ENCODE measurements around the gene PIP5K1B.

DNA sequence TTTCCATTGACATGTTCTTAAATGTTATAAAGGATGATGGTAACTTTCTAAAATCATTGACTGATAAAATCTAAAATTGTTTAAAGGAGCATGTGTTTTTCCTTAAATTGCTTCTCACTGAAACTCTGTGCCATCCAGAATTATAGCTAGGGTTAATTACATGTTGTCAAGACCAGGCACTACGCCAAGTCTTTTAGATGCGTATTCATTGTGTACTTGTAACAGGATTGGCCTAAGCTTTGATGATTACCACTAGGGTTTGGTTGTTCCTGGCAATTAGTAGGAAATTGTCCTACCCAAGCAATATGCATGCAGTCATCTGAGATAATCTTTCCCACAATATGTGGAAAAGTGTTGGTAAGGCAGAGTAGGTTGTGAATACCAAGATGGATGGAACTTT lies 265.1 kb downstream of the PIP5K1B start:
- TF ChIP-seq, protein P1, sequence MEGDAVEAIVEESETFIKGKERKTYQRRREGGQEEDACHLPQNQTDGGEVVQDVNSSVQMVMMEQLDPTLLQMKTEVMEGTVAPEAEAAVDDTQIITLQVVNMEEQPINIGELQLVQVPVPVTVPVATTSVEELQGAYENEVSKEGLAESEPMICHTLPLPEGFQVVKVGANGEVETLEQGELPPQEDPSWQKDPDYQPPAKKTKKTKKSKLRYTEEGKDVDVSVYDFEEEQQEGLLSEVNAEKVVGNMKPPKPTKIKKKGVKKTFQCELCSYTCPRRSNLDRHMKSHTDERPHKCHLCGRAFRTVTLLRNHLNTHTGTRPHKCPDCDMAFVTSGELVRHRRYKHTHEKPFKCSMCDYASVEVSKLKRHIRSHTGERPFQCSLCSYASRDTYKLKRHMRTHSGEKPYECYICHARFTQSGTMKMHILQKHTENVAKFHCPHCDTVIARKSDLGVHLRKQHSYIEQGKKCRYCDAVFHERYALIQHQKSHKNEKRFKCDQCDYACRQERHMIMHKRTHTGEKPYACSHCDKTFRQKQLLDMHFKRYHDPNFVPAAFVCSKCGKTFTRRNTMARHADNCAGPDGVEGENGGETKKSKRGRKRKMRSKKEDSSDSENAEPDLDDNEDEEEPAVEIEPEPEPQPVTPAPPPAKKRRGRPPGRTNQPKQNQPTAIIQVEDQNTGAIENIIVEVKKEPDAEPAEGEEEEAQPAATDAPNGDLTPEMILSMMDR (optimal IDR thresholded peaks at IDR 0.05 in 1 of 3, IDR thresholded peaks at IDR 0.05 in 1 of 3, conservative IDR thresholded peaks at IDR 0.05 in 1 of 3; ENCODE audit: extremely low read depth in 1 of 3, insufficient read depth in 2 of 3, low read length in 3 of 3) = no peak
- TF ChIP-seq EZH2 (IDR thresholded peaks at IDR 0.05; ENCODE audit: low read length) = no peak
